ENCODE data around the gene KLHDC8B. TPM values are rescaled to one million over a fixed set of nuclear protein-coding genes. Genes with fewer than 3 reads are reported as not detected.

Gene KLHDC8B
- total RNA-seq, 1 experiment from 2014 or later: 13.5 TPM

- H3K79me1 ChIP-seq (ENCODE audit: insufficient read depth, low read depth, low read length, poor library complexity, severe bottlenecking): no peaks in the 10 kb centered on the region
- no CpG with 5 or more reads among the region's 24 CpGs for WGBS (ENCODE audit: extremely low coverage, insufficient read length, low lambda C conversion rate)
- TF ChIP-seq CTCF (conservative IDR thresholded peaks at IDR 0.05): no peak
- no peaks in the 10 kb centered on the region for H3K4me1 ChIP-seq (ENCODE audit: insufficient read depth, low read length)
- no peak overlapping the region for H3K9ac ChIP-seq (ENCODE audit: extremely low read depth, insufficient read length, low read length)
- no peaks in the 10 kb centered on the region for H3K27me3 ChIP-seq (ENCODE audit: insufficient read depth, low read length)
- H3K27me3 Mint-ChIP-seq (ENCODE audit: low read depth): peaks cover 17% of the 10 kb centered on the region
- H2AFZ ChIP-seq (ENCODE audit: low read length): no peak overlapping the region
- H3K27ac Mint-ChIP-seq: no peak overlapping the region
- no peak overlapping the region for H4K5ac ChIP-seq (ENCODE audit: insufficient read length, low read depth, low read length)
- H2BK5ac ChIP-seq (ENCODE audit: insufficient read length, low read length): no peak overlapping the region
- H4K91ac ChIP-seq (ENCODE audit: insufficient read length, low read depth, low read length): no peak overlapping the region
- H3T11ph ChIP-seq (ENCODE audit: low read length): no peak overlapping the region
- H2BK15ac ChIP-seq (ENCODE audit: low read depth, low read length): no peak overlapping the region
- H3K4ac ChIP-seq (ENCODE audit: low read depth, low read length): no peak overlapping the region
- no peak overlapping the region for H3K27ac ChIP-seq (ENCODE audit: insufficient read length, low read depth, low read length)
- no peaks in the 10 kb centered on the region for H3K23me2 ChIP-seq (ENCODE audit: insufficient read length, low read depth, low read length, poor library complexity, severe bottlenecking)
- H3K9me3 ChIP-seq (ENCODE audit: control insufficient read depth, low read depth, low read length): no peaks in the 10 kb centered on the region
- H3K56ac ChIP-seq (ENCODE audit: insufficient read length, low read depth, low read length): no peak overlapping the region
- no peak overlapping the region for H3K23ac ChIP-seq (ENCODE audit: insufficient read length, low read depth, low read length)
- no peak overlapping the region for H2BK12ac ChIP-seq (ENCODE audit: insufficient read length, low read depth, low read length)
- H3K14ac ChIP-seq (ENCODE audit: insufficient read depth, low read length): no peak overlapping the region
- H3K4me1 Mint-ChIP-seq: peaks cover 0 to 5% of the 10 kb centered on the region in 2 experiments; a peak in 1 of 4 replicates
- no peak overlapping the region for H3K4me3 Mint-ChIP-seq
- no peaks in the 10 kb centered on the region for H3K79me2 ChIP-seq (ENCODE audit: insufficient read depth, low read length)
- H4K8ac ChIP-seq (replicated peaks; ENCODE audit: insufficient read length, low read depth, low read length): no peak overlapping the region
- no peak overlapping the region for H2AK5ac ChIP-seq (ENCODE audit: insufficient read length, low read length)
- no peak overlapping the region for H3K4me2 ChIP-seq (ENCODE audit: insufficient read depth, insufficient read length, low read length)
- no peaks in the 10 kb centered on the region for H3K36me3 Mint-ChIP-seq (ENCODE audit: insufficient read depth in 1 of 3, low read depth in 3 of 3)
- DNase-seq: no peak
- peaks cover 6 to 9% of the 10 kb centered on the region in 2 experiments for H3K9me3 Mint-ChIP-seq
- no peak overlapping the region for H2BK20ac ChIP-seq (ENCODE audit: low read depth, low read length, poor library complexity, severe bottlenecking)
- no peaks in the 10 kb centered on the region for H4K20me1 ChIP-seq (ENCODE audit: control insufficient read depth, insufficient read depth, insufficient read length)
- no peak overlapping the region for H3K18ac ChIP-seq (ENCODE audit: insufficient read length, low read depth, low read length)
- H2BK120ac ChIP-seq (ENCODE audit: low read depth, low read length, poor library complexity, severe bottlenecking): no peak overlapping the region
Observed at GRCh38 chr3:49182682-49183081, 11.3 kb downstream of the KLHDC8B start.
